Nephron (organoid): ENCODE measurements around the gene KLB.
"Not testable (repeated sequence)": the region's sequence is repeated elsewhere in the genome, so short reads cannot be mapped to it uniquely, and the experiment has no call there.

Experiments
- H3K27ac Mint-ChIP-seq, 3 experiments: 2 replicates each; pipeline ENCODE4 v1.8.0; 2020; ENCODE audit warnings: mixed read lengths in 3 of 3, mild to moderate bottlenecking in 2 of 3, moderate library complexity in 1 of 3
- H3K27me3 Mint-ChIP-seq: 2 replicates; pipeline ENCODE4 v1.8.0; 2021; ENCODE audit warnings: low read depth, mild to moderate bottlenecking, moderate library complexity, mixed read lengths
- H3K36me3 Mint-ChIP-seq: 2 replicates; pipeline ENCODE4 v1.8.0; 2020; ENCODE audit warnings: low read depth, mixed read lengths
- H3K4me1 Mint-ChIP-seq: 2 replicates; pipeline ENCODE4 v1.8.0; 2020; ENCODE audit warnings: mixed read lengths
- H3K4me3 Mint-ChIP-seq, 3 experiments: 2 replicates each; pipeline ENCODE4 v1.8.0; 2020; ENCODE audit warnings: mild to moderate bottlenecking in 3 of 3, mixed read lengths in 3 of 3, moderate library complexity in 2 of 3
- H3K9me3 Mint-ChIP-seq: 2 replicates; pipeline ENCODE4 v1.8.0; 2020; ENCODE audit warnings: mixed read lengths
- CTCF ChIP-seq, 3 experiments: fragments of 200-600 bp; sonication (generic); IDR thresholded peaks; one replicate each; pipeline ENCODE4 v1.5.0; 2021; ENCODE audit warnings: antibody characterized with exemption in 3 of 3; ENCODE audit not compliant: unreplicated experiment in 3 of 3

KLB gene

DNA sequence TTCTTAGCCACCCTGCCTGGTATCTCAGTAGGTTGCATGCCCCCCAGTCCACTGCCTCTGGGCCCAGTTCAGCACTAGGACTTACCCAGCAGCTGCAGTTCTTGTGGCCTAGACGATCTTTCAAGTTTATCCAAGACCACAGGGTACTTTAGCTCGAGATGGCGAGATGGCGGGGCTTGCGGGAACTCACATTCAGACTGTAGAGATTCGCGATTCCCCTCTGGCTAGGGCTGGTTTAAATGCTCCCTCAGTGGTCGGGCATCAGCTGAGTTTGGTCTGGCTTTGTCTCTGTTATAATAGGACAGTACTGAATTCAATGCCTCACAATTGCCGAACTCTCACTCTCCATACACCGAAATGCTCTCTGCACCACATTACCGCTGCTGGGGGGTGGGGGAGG is 22.2 kb upstream of the KLB start:
- Mint-ChIP-seq H3K4me3 (no peak overlapping the region), H3K27me3 (peaks cover 11% of the 10 kb centered on the region), H3K9me3 (peaks cover 8% of the 10 kb centered on the region), H3K36me3 (no peaks in the 10 kb centered on the region), H3K27ac (no peak overlapping the region), H3K4me1 (no peaks in the 10 kb centered on the region)
- TF ChIP-seq CTCF (IDR thresholded peaks at IDR 0.05; ENCODE audit: unreplicated experiment in 3 of 3) = no peak

DNA sequence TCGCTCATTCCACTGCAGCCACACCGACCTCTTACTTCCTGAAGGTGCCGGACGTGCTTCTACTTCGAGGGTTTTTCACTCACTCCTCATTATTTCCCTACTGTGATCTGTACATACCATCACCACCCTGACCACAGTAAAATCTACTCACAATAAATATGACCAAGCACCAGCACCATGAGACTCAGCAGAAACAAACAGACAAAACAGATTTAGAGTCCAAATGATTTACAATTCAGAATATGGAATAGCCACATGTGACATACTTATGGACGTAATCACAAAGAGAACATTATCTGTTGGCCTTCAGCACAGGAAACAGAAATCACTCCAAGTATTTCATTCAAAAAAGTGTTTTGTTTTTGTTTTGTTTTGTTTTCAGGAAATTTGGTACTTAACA is 16.1 kb upstream of the KLB start:
- Mint-ChIP-seq H3K36me3 (no peaks in the 10 kb centered on the region), H3K27ac (no peak overlapping the region), H3K4me1 (no peaks in the 10 kb centered on the region), H3K4me3 (no peak overlapping the region), H3K9me3 (no peaks in the 10 kb centered on the region), H3K27me3 (no peaks in the 10 kb centered on the region)
- no peak for TF ChIP-seq CTCF (IDR thresholded peaks at IDR 0.05; ENCODE audit: unreplicated experiment in 3 of 3)

- H3K27ac Mint-ChIP-seq = no peak overlapping the region
- no peaks in the 10 kb centered on the region for H3K4me1 Mint-ChIP-seq
- TF ChIP-seq CTCF (IDR thresholded peaks at IDR 0.05; ENCODE audit: unreplicated experiment in 3 of 3) = no peak
- no peaks in the 10 kb centered on the region for H3K9me3 Mint-ChIP-seq
- no peaks in the 10 kb centered on the region for H3K36me3 Mint-ChIP-seq
- H3K27me3 Mint-ChIP-seq = no peaks in the 10 kb centered on the region
- no peak overlapping the region for H3K4me3 Mint-ChIP-seq
Measured at GRCh38 chr4:39394706-39395105, 12.0 kb upstream of the KLB start.

- not testable (repeated sequence) for H3K4me3 Mint-ChIP-seq, H3K4me1 Mint-ChIP-seq, H3K36me3 Mint-ChIP-seq, H3K9me3 Mint-ChIP-seq, H3K27me3 Mint-ChIP-seq, H3K27ac Mint-ChIP-seq
Measured at GRCh38 chr4:39401640-39402039, 5.1 kb upstream of the KLB start.

DNA sequence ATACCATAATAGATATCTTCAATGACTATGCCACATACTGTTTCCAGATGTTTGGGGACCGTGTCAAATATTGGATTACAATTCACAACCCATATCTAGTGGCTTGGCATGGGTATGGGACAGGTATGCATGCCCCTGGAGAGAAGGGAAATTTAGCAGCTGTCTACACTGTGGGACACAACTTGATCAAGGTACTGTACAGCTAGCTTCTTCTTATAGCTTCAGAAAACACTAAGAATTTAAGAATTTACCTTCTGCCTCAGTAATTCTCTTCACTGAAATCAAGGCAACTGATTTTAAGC is 805 bp downstream of the KLB start:
- Mint-ChIP-seq H3K27ac (no peak overlapping the region), H3K9me3 (no peaks in the 10 kb centered on the region), H3K4me3 (no peak overlapping the region), H3K4me1 (peaks cover 10% of the 10 kb centered on the region), H3K36me3 (no peaks in the 10 kb centered on the region), H3K27me3 (no peaks in the 10 kb centered on the region)
- no peak for TF ChIP-seq CTCF (IDR thresholded peaks at IDR 0.05; ENCODE audit: unreplicated experiment in 3 of 3)

DNA sequence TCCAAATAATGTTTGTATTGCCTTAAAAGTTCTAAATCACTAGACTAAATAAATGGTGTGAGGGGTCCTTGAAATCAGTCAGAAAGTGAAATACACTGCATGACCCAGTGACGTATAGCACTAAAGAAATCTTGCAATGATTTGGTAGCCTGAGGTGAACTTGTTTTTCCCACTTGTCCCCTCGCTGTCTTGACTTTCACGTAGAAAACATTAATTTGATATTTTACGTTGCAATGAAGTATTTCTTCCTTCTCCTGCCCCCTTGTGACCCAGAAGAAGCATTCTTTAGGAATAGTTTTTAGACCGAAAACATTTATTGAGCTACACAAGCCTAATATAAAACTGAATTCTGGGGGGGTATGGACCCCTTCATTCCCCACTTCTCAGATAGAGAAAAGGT is 3.7 kb downstream of the KLB start:
- H3K27me3 Mint-ChIP-seq = no peaks in the 10 kb centered on the region
- peaks cover 10% of the 10 kb centered on the region for H3K4me1 Mint-ChIP-seq
- H3K9me3 Mint-ChIP-seq = no peaks in the 10 kb centered on the region
- H3K27ac Mint-ChIP-seq = no peak overlapping the region
- TF ChIP-seq CTCF (IDR thresholded peaks at IDR 0.05; ENCODE audit: unreplicated experiment in 3 of 3) = no peak
- H3K4me3 Mint-ChIP-seq = no peak overlapping the region
- no peaks in the 10 kb centered on the region for H3K36me3 Mint-ChIP-seq

- not testable (repeated sequence) for H3K36me3 Mint-ChIP-seq, H3K27ac Mint-ChIP-seq, H3K9me3 Mint-ChIP-seq, H3K27me3 Mint-ChIP-seq, H3K4me3 Mint-ChIP-seq
- peaks cover 10% of the 10 kb centered on the region for H3K4me1 Mint-ChIP-seq
Measured at GRCh38 chr4:39411561-39411960, 4.8 kb downstream of the KLB start.
